Progenitor cell of endocrine pancreas (in vitro differentiated cells): ENCODE results near the gene RUNX1. TPM values are rescaled to one million over a fixed set of nuclear protein-coding genes. Genes with fewer than 3 reads are reported as not detected.

Experiments used
- DNase-seq: peaks from one replicate; pipeline ENCODE4 v3.0.0; 2021; ENCODE audit warnings: low spot score; ENCODE audit not compliant: unreplicated experiment
- H3K27ac Mint-ChIP-seq: 2 replicates; pipeline ENCODE4 v1.8.0; 2021; ENCODE audit warnings: mild to moderate bottlenecking, moderate library complexity, mixed read lengths
- H3K27me3 Mint-ChIP-seq: 2 replicates; pipeline ENCODE4 v1.8.0; 2021; ENCODE audit warnings: mixed read lengths
- H3K36me3 Mint-ChIP-seq: 2 replicates; pipeline ENCODE4 v1.8.0; 2022; ENCODE audit warnings: mixed read lengths; ENCODE audit not compliant: insufficient read depth
- H3K4me1 Mint-ChIP-seq: 2 replicates; pipeline ENCODE4 v1.8.0; 2021; ENCODE audit warnings: low read depth, mixed read lengths
- H3K4me3 Mint-ChIP-seq: 2 replicates; pipeline ENCODE4 v1.8.0; 2021; ENCODE audit warnings: low read depth, mild to moderate bottlenecking, moderate library complexity, mixed read lengths
- H3K9me3 Mint-ChIP-seq: 2 replicates; pipeline ENCODE4 v1.8.0; 2021; ENCODE audit warnings: low read depth, mixed read lengths
- total RNA-seq: library from RNA; stranded (reverse); gene quantifications from 2 replicates; pipeline ENCODE4 v1.2.1, GENCODE V29; 2021
- TF ChIP-seq, protein P1 (sequence below): fragments of 200-600 bp; sonication (generic); IDR thresholded peaks from one replicate; pipeline ENCODE4 v1.5.0; 2021; ENCODE audit warnings: antibody characterized with exemption, mild to moderate bottlenecking; ENCODE audit not compliant: unreplicated experiment

Gene RUNX1
- total RNA-seq, 1 donor from 2014 or later = 7.1 TPM

DNA sequence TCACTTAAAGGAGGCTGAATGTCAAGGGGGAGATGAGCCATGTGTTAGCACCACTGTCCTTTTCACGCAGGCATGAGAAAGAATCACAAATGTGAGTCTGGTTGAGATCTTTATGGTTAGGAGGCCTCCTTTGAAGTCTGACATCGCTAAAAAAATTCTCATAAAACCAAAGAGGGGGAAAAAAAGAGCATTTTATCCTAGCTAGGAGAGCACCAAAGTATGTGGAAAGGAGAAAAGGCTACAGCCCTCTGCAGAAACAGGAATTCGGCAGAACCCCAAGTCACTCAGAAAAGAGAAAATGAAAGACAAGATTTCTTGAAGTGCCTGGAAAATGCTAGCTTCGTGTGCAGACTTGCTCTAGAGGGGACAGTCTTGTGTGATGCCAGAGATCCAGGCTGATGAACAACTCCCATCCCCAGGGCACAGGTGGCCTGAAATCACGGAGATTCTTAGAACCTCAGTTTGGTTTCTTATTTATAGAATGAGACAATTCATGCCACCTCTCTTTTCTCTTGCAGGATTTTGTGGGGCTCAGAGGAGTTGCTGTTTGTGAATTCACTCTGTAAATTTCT is 61.5 kb downstream of the RUNX1 start:
- H3K9me3 Mint-ChIP-seq = no peaks in the 10 kb centered on the region
- no peak overlapping the region for H3K27ac Mint-ChIP-seq
- DNase-seq = no peak
- no peaks in the 10 kb centered on the region for H3K36me3 Mint-ChIP-seq
- peaks cover 34% of the 10 kb centered on the region for H3K27me3 Mint-ChIP-seq
- no peak overlapping the region for H3K4me3 Mint-ChIP-seq
- peaks cover 7% of the 10 kb centered on the region for H3K4me1 Mint-ChIP-seq
- TF ChIP-seq, protein P1, sequence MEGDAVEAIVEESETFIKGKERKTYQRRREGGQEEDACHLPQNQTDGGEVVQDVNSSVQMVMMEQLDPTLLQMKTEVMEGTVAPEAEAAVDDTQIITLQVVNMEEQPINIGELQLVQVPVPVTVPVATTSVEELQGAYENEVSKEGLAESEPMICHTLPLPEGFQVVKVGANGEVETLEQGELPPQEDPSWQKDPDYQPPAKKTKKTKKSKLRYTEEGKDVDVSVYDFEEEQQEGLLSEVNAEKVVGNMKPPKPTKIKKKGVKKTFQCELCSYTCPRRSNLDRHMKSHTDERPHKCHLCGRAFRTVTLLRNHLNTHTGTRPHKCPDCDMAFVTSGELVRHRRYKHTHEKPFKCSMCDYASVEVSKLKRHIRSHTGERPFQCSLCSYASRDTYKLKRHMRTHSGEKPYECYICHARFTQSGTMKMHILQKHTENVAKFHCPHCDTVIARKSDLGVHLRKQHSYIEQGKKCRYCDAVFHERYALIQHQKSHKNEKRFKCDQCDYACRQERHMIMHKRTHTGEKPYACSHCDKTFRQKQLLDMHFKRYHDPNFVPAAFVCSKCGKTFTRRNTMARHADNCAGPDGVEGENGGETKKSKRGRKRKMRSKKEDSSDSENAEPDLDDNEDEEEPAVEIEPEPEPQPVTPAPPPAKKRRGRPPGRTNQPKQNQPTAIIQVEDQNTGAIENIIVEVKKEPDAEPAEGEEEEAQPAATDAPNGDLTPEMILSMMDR = no peak

- Mint-ChIP-seq H3K4me1 (peaks cover 7% of the 10 kb centered on the region), H3K36me3 (no peaks in the 10 kb centered on the region), H3K27ac (peak overlapping the region; percentile 2), H3K4me3 (no peak overlapping the region), H3K9me3 (no peaks in the 10 kb centered on the region), H3K27me3 (peaks cover 37% of the 10 kb centered on the region)
- TF ChIP-seq, protein P1 = no peak
- no peak for DNase-seq
Measured at GRCh38 chr21:34986561-34987500, 62.3 kb downstream of the RUNX1 start.

DNA sequence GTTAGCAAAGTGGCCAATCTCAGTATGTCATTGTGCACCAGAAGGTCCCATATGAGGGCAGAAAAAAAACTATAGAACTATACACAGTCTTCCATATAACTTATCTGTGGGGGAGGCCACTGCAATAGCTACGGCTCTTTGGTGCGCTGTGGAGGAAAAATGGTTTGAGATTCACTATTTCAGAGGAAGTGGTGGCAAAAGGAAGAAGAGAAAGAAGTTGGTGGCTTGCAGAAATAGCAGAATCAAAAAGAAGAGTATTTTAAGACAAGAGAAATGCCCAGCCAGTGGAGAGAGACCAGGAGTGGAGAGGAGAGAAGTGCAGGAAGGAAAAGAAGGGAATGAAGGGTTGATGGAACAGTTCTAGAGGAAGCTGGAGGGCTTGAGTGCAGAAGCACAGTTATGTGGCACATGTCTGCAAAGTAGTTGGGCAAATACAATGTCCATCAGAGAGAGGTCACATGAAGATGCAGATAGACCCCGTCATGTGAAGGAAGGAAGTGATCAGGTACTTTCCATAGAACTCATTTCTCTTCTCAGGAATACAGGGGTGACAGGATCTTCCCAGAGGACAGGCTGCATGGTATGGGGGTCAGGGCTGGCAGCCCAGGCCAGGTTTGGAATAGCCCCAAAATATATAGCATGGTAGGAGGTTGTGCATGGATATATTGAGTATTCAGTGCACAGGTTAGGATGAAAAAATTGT is 64.6 kb downstream of the RUNX1 start:
- no peaks in the 10 kb centered on the region for H3K9me3 Mint-ChIP-seq
- peaks cover 26% of the 10 kb centered on the region for H3K27me3 Mint-ChIP-seq
- H3K4me1 Mint-ChIP-seq = peaks cover 7% of the 10 kb centered on the region
- TF ChIP-seq, protein P1 = no peak
- H3K36me3 Mint-ChIP-seq = no peaks in the 10 kb centered on the region
- H3K4me3 Mint-ChIP-seq = no peak overlapping the region
- no peak overlapping the region for H3K27ac Mint-ChIP-seq
- DNase-seq = no peak

- no peaks in the 10 kb centered on the region for H3K36me3 Mint-ChIP-seq
- TF ChIP-seq, protein P1 = no peak
- no peaks in the 10 kb centered on the region for H3K9me3 Mint-ChIP-seq
- H3K4me3 Mint-ChIP-seq = no peak overlapping the region
- no peak for DNase-seq
- no peak overlapping the region for H3K27ac Mint-ChIP-seq
- H3K4me1 Mint-ChIP-seq = peaks cover 8% of the 10 kb centered on the region
- peaks cover 21% of the 10 kb centered on the region for H3K27me3 Mint-ChIP-seq
Measured at GRCh38 chr21:34983680-34984086, 65.4 kb downstream of the RUNX1 start.

DNA sequence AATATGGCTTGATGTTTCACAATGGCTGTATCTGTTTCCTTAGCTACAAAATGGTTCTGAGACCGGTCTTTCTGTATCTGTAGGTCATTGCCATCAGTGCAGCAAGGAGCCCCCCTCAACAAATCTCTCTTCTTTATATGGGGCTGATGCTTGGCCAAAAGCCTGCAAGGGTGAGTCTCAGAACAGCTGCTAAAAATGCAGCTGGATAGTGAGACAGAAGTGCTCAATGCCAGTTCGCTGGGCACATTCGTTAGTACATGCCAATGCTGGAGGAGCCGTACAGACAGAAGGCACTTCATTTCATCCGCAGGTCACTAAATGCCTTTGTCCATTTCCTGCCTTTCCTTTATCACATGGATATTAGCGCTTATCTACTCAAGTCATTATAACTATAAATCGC is 67.3 kb downstream of the RUNX1 start:
- peaks cover 6% of the 10 kb centered on the region for H3K27me3 Mint-ChIP-seq
- peaks cover 2% of the 10 kb centered on the region for H3K4me1 Mint-ChIP-seq
- TF ChIP-seq, protein P1 = no peak
- no peak overlapping the region for H3K4me3 Mint-ChIP-seq
- DNase-seq = no peak
- H3K9me3 Mint-ChIP-seq = no peaks in the 10 kb centered on the region
- H3K36me3 Mint-ChIP-seq = no peaks in the 10 kb centered on the region
- H3K27ac Mint-ChIP-seq = no peak overlapping the region
